Esophagus squamous epithelium (tissue), 5 donors: Measurements from ENCODE around the gene TDRD9. TPM values are rescaled to one million over a fixed set of nuclear protein-coding genes. Genes with fewer than 3 reads are reported as not detected.
"Not testable (repeated sequence)": the region's sequence is repeated elsewhere in the genome, so short reads cannot be mapped to it uniquely, and the experiment has no call there.

Experiments
- DNase-seq: peaks from one replicate; lab custom pipeline; 2025; lab: John Stamatoyannopoulos, UW
- H3K27ac ChIP-seq, 4 donors: fragments of 200-600 bp; sonication (generic); one replicate each; pipeline ENCODE4 v1.5.1; 2016 to 2019; ENCODE audit warnings: mild to moderate bottlenecking in 1 of 4
- H3K27me3 ChIP-seq, 4 donors: fragments of 200-600 bp; sonication (generic); 1 replicate in 3 of 4; 2 replicates in 1 of 4; pipeline versions ENCODE4 v1.5.1 to v1.6.0; 2017 to 2021; ENCODE audit warnings: antibody characterized with exemption in 1 of 4
- H3K36me3 ChIP-seq, 3 donors: fragments of 200-600 bp; sonication (generic); one replicate each; pipeline ENCODE4 v1.5.1; 2016 to 2019
- H3K4me1 ChIP-seq, 3 donors: fragments of 200-600 bp; sonication (generic); one replicate each; pipeline ENCODE4 v1.5.1; 2017 to 2019
- H3K4me3 ChIP-seq, 4 donors: fragments of 200-600 bp; sonication (generic); 1 replicate in 3 of 4; 2 replicates in 1 of 4; pipeline ENCODE4 v1.5.1; 2016 to 2019; ENCODE audit warnings: mild to moderate bottlenecking in 2 of 4, moderate library complexity in 1 of 4
- H3K9me3 ChIP-seq, 3 donors: fragments of 200-600 bp; sonication (generic); one replicate each; pipeline ENCODE4 v1.5.1; 2016 to 2019
- CTCF ChIP-seq, 6 experiments: fragments of 450-650 bp in 4 of 6; fragments of 200-600 bp in 2 of 6; sonication (generic) in 2 of 6; IDR thresholded peaks; one replicate each; pipeline ENCODE4 v1.5.1; 2016 to 2019; ENCODE audit warnings: antibody characterized with exemption in 6 of 6, mild to moderate bottlenecking in 4 of 6, moderate library complexity in 4 of 6
- POLR2A ChIP-seq, 4 donors: fragments of 450-650 bp; IDR thresholded peaks; one replicate each; pipeline ENCODE4 v1.6.1; 2017; ENCODE audit warnings: antibody characterized with exemption in 4 of 4, mild to moderate bottlenecking in 4 of 4, moderate library complexity in 3 of 4
- WGBS, 2 donors: methylation state at CpG; one replicate each; pipeline ENCODE4 v1.1.5; 2018; 5-methylcytosine and 5-hydroxymethylcytosine counted together
- intact Hi-C: fragments of 100-400 bp; cut with DNase I; formaldehyde crosslinking; loops from one replicate; pipeline ENCODE4 v1.15.0; 2022
- total RNA-seq, 4 donors: library from RNA; depleted of rRNA; stranded (reverse); fragments of >200 nt; gene quantifications; one replicate each; pipeline ENCODE4 v1.1.0, GENCODE V29; 2016
- donor health status: DM: yes; HTN: yes; CAD: no.

TDRD9 gene
- total RNA-seq, 4 donors from 2014 or later = 0.09 to 6.0 (median 0.74) TPM

- Histone ChIP-seq H3K4me1 (peaks cover 4 to 55% (median 39%) of the 10 kb centered on the region in 3 donors), H3K9me3 (no peaks in the 10 kb centered on the region), H3K4me3 (no peak overlapping the region), H3K27me3 (peaks cover 0 to 6% (median 0%) of the 10 kb centered on the region in 4 donors), H3K27ac (no peak overlapping the region), H3K36me3 (no peaks in the 10 kb centered on the region)
- intact Hi-C loops = no loop called here
- no peak for DNase-seq
- WGBS, 2 donors = 78% methylated on average over 6 of the region's 14 CpGs; no CpG with 5 or more reads in 1 of the 2 donors
- TF ChIP-seq POLR2A (IDR thresholded peaks at IDR 0.05) (no peak), CTCF (IDR thresholded peaks at IDR 0.05) (no peak)
These were observed 42.7 kb upstream of the TDRD9 start for GRCh38 chr14:103885509-103885932.

GRCh38 chr14:103886304-103887169 lies 41.7 kb upstream of the TDRD9 start:
- Histone ChIP-seq H3K36me3 (no peaks in the 10 kb centered on the region), H3K4me3 (no peak overlapping the region), H3K9me3 (no peaks in the 10 kb centered on the region), H3K4me1 (peaks cover 0 to 52% (median 31%) of the 10 kb centered on the region in 3 donors), H3K27ac (no peak overlapping the region), H3K27me3 (no peaks in the 10 kb centered on the region)
- 68 to 85% methylated on average over 8 to 14 of the region's 27 CpGs for WGBS, 2 donors
- intact Hi-C loops = no loop called here
- TF ChIP-seq CTCF (IDR thresholded peaks at IDR 0.05) = no peak
- TF ChIP-seq POLR2A (IDR thresholded peaks at IDR 0.05) = no peak
- no peak for DNase-seq

- H3K9me3 ChIP-seq = no peaks in the 10 kb centered on the region
- DNase-seq = no peak
- H3K27me3 ChIP-seq = no peaks in the 10 kb centered on the region
- H3K4me3 ChIP-seq = no peak overlapping the region
- TF ChIP-seq CTCF (IDR thresholded peaks at IDR 0.05) (no peak), POLR2A (IDR thresholded peaks at IDR 0.05) (no peak)
- H3K4me1 ChIP-seq = peaks cover 0 to 50% (median 25%) of the 10 kb centered on the region in 3 donors
- no peak overlapping the region for H3K27ac ChIP-seq
- intact Hi-C loops = no loop called here
- no CpG with 5 or more reads among the region's 6 CpGs for WGBS, 2 donors
- no peaks in the 10 kb centered on the region for H3K36me3 ChIP-seq
These were observed 41.1 kb upstream of the TDRD9 start for GRCh38 chr14:103887170-103887501.

GRCh38 chr14:103887557-103888115 lies 40.6 kb upstream of the TDRD9 start:
- intact Hi-C loops = no loop called here
- Histone ChIP-seq H3K27me3 (no peaks in the 10 kb centered on the region), H3K9me3 (no peaks in the 10 kb centered on the region), H3K36me3 (no peaks in the 10 kb centered on the region), H3K27ac (no peak overlapping the region), H3K4me1 (peaks cover 0 to 45% (median 20%) of the 10 kb centered on the region in 3 donors), H3K4me3 (no peak overlapping the region)
- TF ChIP-seq CTCF (IDR thresholded peaks at IDR 0.05) = no peak
- TF ChIP-seq POLR2A (IDR thresholded peaks at IDR 0.05) = no peak
- DNase-seq = no peak
- 66 to 74% methylated on average over 3 to 4 of the region's 10 CpGs for WGBS, 2 donors

- H3K27me3 ChIP-seq, intact Hi-C loops, H3K9me3 ChIP-seq, H3K27ac ChIP-seq, H3K36me3 ChIP-seq, H3K4me3 ChIP-seq, DNase-seq: not testable (repeated sequence)
- peaks cover 0 to 42% (median 15%) of the 10 kb centered on the region in 3 donors for H3K4me1 ChIP-seq
- 77 to 88% methylated on average over 2 to 4 of the region's 8 CpGs for WGBS, 2 donors
These were observed 39.3 kb upstream of the TDRD9 start for GRCh38 chr14:103889002-103889312.
